IMR-90 (cell line): ENCODE measurements around the gene KLK14. TPM values are rescaled to one million over a fixed set of nuclear protein-coding genes. Genes with fewer than 3 reads are reported as not detected.

Source experiments
- ATAC-seq: fragments of 200-7000 bp; cut with Tn5 transposase; 2 replicates; pipeline ENCODE4 v1.9.1; 2020; ENCODE audit warnings: low read depth, mild to moderate bottlenecking, moderate library complexity
- BruUV-seq: library from RNA; stranded (reverse); fragments of 400-500 nt; replicated peaks from 2 replicates; lab custom pipeline; 2021; lab: Mats Ljungman, UMichigan
- CTCF ChIA-PET: fragments of 300-600 bp; formaldehyde crosslinking; extraction: SDS; loops from one replicate; lab custom pipeline; 2021; ENCODE audit warnings: antibody characterized with exemption; lab: Yijun Ruan, JAX
- POLR2A ChIA-PET: fragments of 300-600 bp; sonication (Branson Sonifier 250); formaldehyde crosslinking; loops from one replicate; lab custom pipeline; 2022; ENCODE audit warnings: antibody characterized with exemption; ENCODE audit not compliant: unreplicated experiment; lab: Charles Lee
- DNase-seq: peaks from one replicate; pipeline ENCODE4 v3.0.0; 2013
- H2AFZ ChIP-seq: replicated peaks from 2 replicates; pipeline ENCODE3; 2013; ENCODE audit warnings: low read length, mild to moderate bottlenecking; ENCODE audit not compliant: poor library complexity
- H2AK5ac ChIP-seq: 2 replicates; pipeline ENCODE4 v1.6.1; 2013; ENCODE audit warnings: low read depth, low read length, inconsistent platforms
- H2AK9ac ChIP-seq: replicated peaks from 2 replicates; pipeline ENCODE3; 2013; ENCODE audit warnings: mild to moderate bottlenecking, low read depth, low read length, moderate library complexity; ENCODE audit not compliant: poor library complexity
- H2BK120ac ChIP-seq: 2 replicates; pipeline ENCODE4 v1.6.1; 2013; ENCODE audit warnings: low read depth, low read length, inconsistent platforms
- H2BK15ac ChIP-seq: 3 replicates; pipeline ENCODE4 v1.6.1; 2013; ENCODE audit warnings: low read depth, low read length, inconsistent platforms
- H2BK20ac ChIP-seq: 2 replicates; pipeline ENCODE4 v1.6.1; 2013; ENCODE audit warnings: low read depth, mild to moderate bottlenecking, inconsistent platforms, low read length, moderate library complexity
- H2BK5ac ChIP-seq: 2 replicates; pipeline ENCODE4 v1.6.1; 2013; ENCODE audit warnings: mild to moderate bottlenecking, low read depth, low read length, inconsistent platforms; ENCODE audit not compliant: poor library complexity, severe bottlenecking
- H3K14ac ChIP-seq: replicated peaks from 2 replicates; pipeline ENCODE4 v1.6.1; 2013; ENCODE audit warnings: low read depth, low read length, inconsistent platforms
- H3K18ac ChIP-seq: 2 replicates; pipeline ENCODE4 v1.6.1; 2013; ENCODE audit warnings: low read depth, low read length, control low read depth
- H3K23ac ChIP-seq: 2 replicates; pipeline ENCODE4 v1.6.1; 2013; ENCODE audit warnings: low read depth, low read length, inconsistent platforms
- H3K27ac ChIP-seq: 2 replicates; pipeline ENCODE4 v1.5.1; 2013; ENCODE audit warnings: mild to moderate bottlenecking, control low read depth, low read length; ENCODE audit not compliant: insufficient read depth
- H3K27me3 ChIP-seq: 2 replicates; pipeline ENCODE4 v1.6.1; 2013; ENCODE audit warnings: low read length; ENCODE audit not compliant: control insufficient read depth, insufficient read depth
- H3K36me3 ChIP-seq: 2 replicates; pipeline ENCODE4 v1.6.1; 2013; ENCODE audit warnings: low read length, mixed read lengths; ENCODE audit not compliant: control insufficient read depth, insufficient read depth
- H3K4ac ChIP-seq: 2 replicates; pipeline ENCODE4 v1.6.1; 2013; ENCODE audit warnings: low read depth, low read length, inconsistent platforms
- H3K4me1 ChIP-seq: 2 replicates; pipeline ENCODE4 v1.6.1; 2013; ENCODE audit warnings: low read length, mixed read lengths; ENCODE audit not compliant: control insufficient read depth, insufficient read depth
- H3K4me2 ChIP-seq: 2 replicates; pipeline ENCODE4 v1.6.1; 2013; ENCODE audit warnings: low read depth, mild to moderate bottlenecking, control low read depth, low read length, moderate library complexity
- H3K4me3 ChIP-seq: 2 replicates; pipeline ENCODE4 v1.5.1; 2013; ENCODE audit warnings: low read depth, mild to moderate bottlenecking, control low read depth, low read length, moderate library complexity; ENCODE audit not compliant: insufficient read depth
- H3K56ac ChIP-seq: 2 replicates; pipeline ENCODE4 v1.6.1; 2013; ENCODE audit warnings: low read length, inconsistent platforms; ENCODE audit not compliant: insufficient read depth; ENCODE audit errors: extremely low read depth
- H3K79me1 ChIP-seq, 2 experiments: 2 replicates each; pipeline ENCODE4 v1.6.1; 2013; ENCODE audit warnings: low read length in 2 of 2, inconsistent platforms in 1 of 2, low read depth in 1 of 2
- H3K9ac ChIP-seq: 2 replicates; pipeline ENCODE4 v1.6.1; 2013; ENCODE audit warnings: low read depth, low read length, control low read depth
- H3K9me1 ChIP-seq: 2 replicates; pipeline ENCODE4 v1.6.1; 2013; ENCODE audit warnings: low read length, inconsistent platforms; ENCODE audit not compliant: insufficient read depth
- H3K9me3 ChIP-seq: 2 replicates; pipeline ENCODE4 v1.6.1; 2013; ENCODE audit warnings: low read length; ENCODE audit not compliant: control insufficient read depth, insufficient read depth
- H4K20me1 ChIP-seq: 2 replicates; pipeline ENCODE4 v1.6.1; 2013; ENCODE audit warnings: low read length, inconsistent platforms; ENCODE audit not compliant: insufficient read depth
- H4K5ac ChIP-seq: 2 replicates; pipeline ENCODE4 v1.6.1; 2013; ENCODE audit warnings: mild to moderate bottlenecking, low read depth, low read length, control low read depth
- H4K8ac ChIP-seq, 2 experiments: 2 replicates each; pipeline ENCODE4 v1.6.1; 2013; ENCODE audit warnings: low read depth in 2 of 2, low read length in 2 of 2, control low read depth in 1 of 2, inconsistent platforms in 1 of 2
- H4K91ac ChIP-seq: 2 replicates; pipeline ENCODE4 v1.6.1; 2013; ENCODE audit warnings: low read depth, low read length, inconsistent platforms; ENCODE audit not compliant: insufficient read depth
- CEBPB ChIP-seq: IDR thresholded peaks from 2 replicates; pipeline ENCODE4 v1.6.1; 2012; ENCODE audit warnings: low read depth, low read length, improper control_type of control experiment
- CHD1 ChIP-seq: IDR thresholded peaks from 2 replicates; pipeline ENCODE4 v1.6.1; 2012; ENCODE audit warnings: low read depth, low read length, improper control_type of control experiment
- FOS ChIP-seq: fragments of 150-350 bp; IDR thresholded peaks from 2 replicates; pipeline ENCODE4 v1.6.1; 2016; ENCODE audit warnings: low read depth, low read length
- MAZ ChIP-seq: IDR thresholded peaks from 2 replicates; pipeline ENCODE4 v1.6.1; 2012; ENCODE audit warnings: low read depth, mild to moderate bottlenecking, low read length, improper control_type of control experiment, moderate library complexity, borderline replicate concordance
- MXI1 ChIP-seq: IDR thresholded peaks from 2 replicates; pipeline ENCODE4 v1.6.1; 2012; ENCODE audit warnings: low read depth, mild to moderate bottlenecking, low read length, moderate library complexity, borderline replicate concordance
- NFE2L2 ChIP-seq: fragments of 150-350 bp; IDR thresholded peaks from 2 replicates; pipeline ENCODE4 v1.6.1; 2016; ENCODE audit warnings: low read depth, mild to moderate bottlenecking, low read length
- RCOR1 ChIP-seq: IDR thresholded peaks from 2 replicates; pipeline ENCODE4 v1.6.1; 2012; ENCODE audit warnings: mild to moderate bottlenecking, low read length, improper control_type of control experiment; ENCODE audit not compliant: insufficient replicate concordance
- WGBS, 2 experiments: methylation state at CpG; one replicate each; pipeline versions ENCODE4 v1.1.5 to v1.1.7; 2013; ENCODE audit warnings: missing lambda C conversion rate in 2 of 2; ENCODE audit not compliant: insufficient read length in 1 of 2; ENCODE audit errors: extremely low coverage in 2 of 2; 5-methylcytosine and 5-hydroxymethylcytosine counted together
- dilution Hi-C: fragments of 300-500 bp; cut with HindIII; formaldehyde crosslinking; loops from one replicate; pipeline ENCODE4 v1.14.3; 2018; ENCODE audit warnings: low sequenced_read_pairs; ENCODE audit not compliant: unreplicated experiment
- in situ Hi-C: fragments of 300-500 bp; cut with MboI; formaldehyde crosslinking; loops from 3 replicates; pipeline ENCODE4 v1.14.3; 2019; ENCODE audit warnings: low sequenced_read_pairs, inconsistent platforms, mixed read lengths
- intact Hi-C: fragments of 100-400 bp; cut with micrococcal nuclease; formaldehyde crosslinking; loops from 2 replicates; pipeline ENCODE4 v1.10.0; 2022
- polyA plus RNA-seq, 3 experiments: library from polyadenylated mRNA; depleted of rRNA; stranded (reverse); fragments of >200 nt; gene quantifications; 2 replicates each; pipeline ENCODE4 v1.2.3, GENCODE V29; 2012; ENCODE audit warnings: low replicate concordance in 1 of 3
- total RNA-seq: library from RNA; depleted of rRNA; stranded (reverse); fragments of >200 nt; gene quantifications from 2 replicates; pipeline ENCODE4 v1.2.3, GENCODE V29; 2012
- TF ChIP-seq, protein P1 (sequence below): conservative IDR thresholded peaks from 2 replicates; pipeline ENCODE4 v1.5.1; 2012; ENCODE audit warnings: mild to moderate bottlenecking, low read depth, low read length, improper control_type of control experiment

The KLK14 gene
- total and polyA plus RNA-seq, 2 of the 4 experiments (the other 2 are of a cell fraction) = not detected

GRCh38 chr19:51107406-51108065 lies 24.8 kb upstream of the KLK14 start:
- in situ Hi-C loops = no loop called here
- CTCF ChIA-PET = no interaction called here
- peaks cover 10% of the 10 kb centered on the region for H3K36me3 ChIP-seq
- no peak overlapping the region for H3K23ac ChIP-seq
- peak overlapping the region; percentile 87 for H3K4me2 ChIP-seq
- no TSS peak for BruUV-seq
- peak overlapping the region; percentile 81 for H3K4ac ChIP-seq
- TF ChIP-seq CHD1 = no peak
- TF ChIP-seq RCOR1 = no peak
- no peak for TF ChIP-seq FOS
- TF ChIP-seq NFE2L2 = no peak
- TF ChIP-seq MAZ = no peak
- no peak for TF ChIP-seq MXI1
- no peak for TF ChIP-seq CEBPB
- TF ChIP-seq, protein P1, sequence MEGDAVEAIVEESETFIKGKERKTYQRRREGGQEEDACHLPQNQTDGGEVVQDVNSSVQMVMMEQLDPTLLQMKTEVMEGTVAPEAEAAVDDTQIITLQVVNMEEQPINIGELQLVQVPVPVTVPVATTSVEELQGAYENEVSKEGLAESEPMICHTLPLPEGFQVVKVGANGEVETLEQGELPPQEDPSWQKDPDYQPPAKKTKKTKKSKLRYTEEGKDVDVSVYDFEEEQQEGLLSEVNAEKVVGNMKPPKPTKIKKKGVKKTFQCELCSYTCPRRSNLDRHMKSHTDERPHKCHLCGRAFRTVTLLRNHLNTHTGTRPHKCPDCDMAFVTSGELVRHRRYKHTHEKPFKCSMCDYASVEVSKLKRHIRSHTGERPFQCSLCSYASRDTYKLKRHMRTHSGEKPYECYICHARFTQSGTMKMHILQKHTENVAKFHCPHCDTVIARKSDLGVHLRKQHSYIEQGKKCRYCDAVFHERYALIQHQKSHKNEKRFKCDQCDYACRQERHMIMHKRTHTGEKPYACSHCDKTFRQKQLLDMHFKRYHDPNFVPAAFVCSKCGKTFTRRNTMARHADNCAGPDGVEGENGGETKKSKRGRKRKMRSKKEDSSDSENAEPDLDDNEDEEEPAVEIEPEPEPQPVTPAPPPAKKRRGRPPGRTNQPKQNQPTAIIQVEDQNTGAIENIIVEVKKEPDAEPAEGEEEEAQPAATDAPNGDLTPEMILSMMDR = no peak
- peak overlapping the region; percentile 59 for H3K27ac ChIP-seq
- POLR2A ChIA-PET = no interaction called here
- peak overlapping the region; percentile 31; the same call in 1 of the 2 replicates for H4K91ac ChIP-seq
- intact Hi-C loops = loop anchor here (2.0 to 10.0 kb wide), 4 partner anchors 61 to 485 kb away; partner anchors contain the start of gene CLEC11A
- peak overlapping the region; percentile 63 for H3K4me3 ChIP-seq
- no peak overlapping the region for H3K56ac ChIP-seq
- no peaks in the 10 kb centered on the region; the same call in 1 of the 2 replicates for H4K20me1 ChIP-seq
- no peaks in the 10 kb centered on the region for H3K9me3 ChIP-seq
- no peak overlapping the region for H2BK120ac ChIP-seq
- peak overlapping the region; percentile 98 for H2AFZ ChIP-seq
- no peaks in the 10 kb centered on the region for H3K4me1 ChIP-seq
- WGBS, 2 experiments = 43% methylated on average over 6 of the region's 18 CpGs; no CpG with 5 or more reads in 1 of the 2 experiments
- peaks cover 9% of the 10 kb centered on the region; the same call in 1 of the 2 replicates for H3K9me1 ChIP-seq
- H2BK15ac ChIP-seq = no peak overlapping the region
- peak overlapping the region; percentile 71 for H3K9ac ChIP-seq
- no peak overlapping the region for H2BK20ac ChIP-seq
- no peaks in the 10 kb centered on the region; the same call in 1 of the 2 replicates for H3K27me3 ChIP-seq
- dilution Hi-C loops = no loop called here
- H3K79me1 ChIP-seq = peaks cover 24 to 35% of the 10 kb centered on the region in 2 experiments
- H2AK9ac ChIP-seq = peak overlapping the region; percentile 74
- peak overlapping the region; percentile 14; the same call in 1 of the 2 replicates for H4K5ac ChIP-seq
- H2AK5ac ChIP-seq = peak overlapping the region; percentile 61
- peak overlapping the region; percentile 57 for H3K14ac ChIP-seq
- DNase-seq = peak; percentile 20
- peak overlapping the region; percentile 40 to 90 for H4K8ac ChIP-seq
- H2BK5ac ChIP-seq = peak overlapping the region; percentile 3
- H3K18ac ChIP-seq = no peak overlapping the region
- peak; percentile 8; the same call in 1 of the 2 replicates for ATAC-seq
